H54 (cell line): ENCODE data around the gene ARHGAP30.
"Not testable (repeated sequence)": the region's sequence is repeated elsewhere in the genome, so short reads cannot be mapped to it uniquely, and the experiment has no call there.

Experiments used
- DNase-seq: peaks from one replicate; pipeline ENCODE4 v3.0.0; 2011; ENCODE audit warnings: low spot score, mixed read lengths; ENCODE audit not compliant: insufficient read length
- FAIRE-seq: peaks from 3 replicates; lab custom pipeline; 2011; peaks lifted over from hg19 to GRCh38; lab: Jason Lieb, UNC
- POLR2A ChIP-seq: IDR thresholded peaks from 2 replicates; pipeline ENCODE4 v1.6.1; 2011; ENCODE audit warnings: low read depth, mild to moderate bottlenecking, low read length

ARHGAP30 gene

DNA sequence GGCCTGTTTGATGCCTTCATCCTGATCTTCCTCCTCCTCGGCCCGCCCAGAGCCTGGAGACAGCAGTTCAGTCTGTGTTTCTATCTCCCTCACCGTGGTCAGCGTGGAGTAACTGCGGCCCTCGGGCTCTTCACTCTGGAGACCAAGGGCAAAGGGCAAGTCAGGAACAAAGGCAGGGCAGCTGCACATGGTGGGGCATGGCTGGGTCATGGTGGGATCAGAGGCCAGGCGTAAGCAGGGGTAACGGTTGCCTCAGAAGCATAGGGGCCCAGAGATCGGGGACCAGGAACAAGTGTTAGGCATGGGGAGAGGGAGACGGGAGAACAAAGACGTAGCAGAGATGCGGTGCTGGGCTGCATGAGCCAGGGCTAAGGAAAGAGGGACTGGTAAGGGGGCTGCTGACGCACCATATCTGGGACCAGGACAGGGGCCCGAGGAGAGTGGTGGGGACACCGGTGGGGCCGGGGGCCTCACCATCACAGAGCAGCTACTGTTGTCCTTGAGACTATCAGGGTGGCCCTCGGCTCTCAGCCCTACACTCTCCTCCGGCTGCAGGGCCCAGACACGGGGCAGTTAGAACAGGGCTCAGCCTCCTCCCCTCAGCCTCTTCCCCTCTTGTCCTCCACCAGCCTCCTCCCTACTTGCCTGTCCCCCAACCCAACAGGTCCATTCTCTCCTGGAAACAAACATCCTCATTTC is 3.2 kb upstream of the ARHGAP30 start:
- FAIRE-seq: no peak
- DNase-seq: no peak
- no peak for TF ChIP-seq POLR2A

DNA sequence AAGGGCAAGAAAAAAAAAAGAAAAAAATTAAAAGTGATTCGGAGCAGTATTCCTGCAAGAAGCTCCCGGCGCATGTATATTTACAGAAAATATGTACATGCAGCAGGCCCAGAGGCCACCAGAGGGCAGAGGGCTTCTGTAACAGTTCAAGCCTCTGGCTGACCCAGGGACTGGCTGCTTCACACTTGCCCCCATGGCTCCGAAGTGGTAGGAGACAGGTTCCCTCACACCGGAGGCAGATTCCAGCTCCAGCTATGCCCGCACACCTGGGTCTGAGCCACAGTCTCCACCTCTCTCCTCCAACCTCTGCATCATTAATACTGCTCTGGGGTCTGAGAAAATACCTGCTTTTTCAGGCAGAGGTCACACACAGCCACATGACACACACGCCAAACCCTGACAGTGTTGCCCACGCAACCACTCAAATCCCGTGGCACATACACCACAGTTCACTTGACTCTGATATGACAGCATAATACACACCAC is 2.2 kb upstream of the ARHGAP30 start:
- no peak for TF ChIP-seq POLR2A
- FAIRE-seq (no peak), DNase-seq (peak; percentile 54)

DNA sequence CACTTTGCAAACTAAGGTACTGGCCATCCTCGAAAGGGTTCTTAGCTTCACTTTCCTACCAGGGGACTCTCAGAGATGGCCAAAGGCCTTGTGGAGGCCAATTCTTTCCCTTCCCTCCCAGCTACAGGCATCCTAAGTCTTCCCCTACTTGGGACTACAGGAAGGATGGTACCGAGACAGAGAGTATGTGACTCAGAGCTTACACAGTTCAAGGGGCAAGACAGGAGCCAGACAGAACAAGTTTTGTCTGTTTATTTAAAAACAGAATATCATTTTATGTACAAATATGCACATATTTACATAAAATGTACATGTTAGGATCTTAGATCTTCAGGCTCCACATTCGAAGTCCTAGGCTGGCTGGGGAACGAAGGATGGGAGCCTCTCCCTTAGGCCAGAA is 1.1 kb upstream of the ARHGAP30 start:
- no peak for TF ChIP-seq POLR2A
- DNase-seq (no peak), FAIRE-seq (no peak)

DNA sequence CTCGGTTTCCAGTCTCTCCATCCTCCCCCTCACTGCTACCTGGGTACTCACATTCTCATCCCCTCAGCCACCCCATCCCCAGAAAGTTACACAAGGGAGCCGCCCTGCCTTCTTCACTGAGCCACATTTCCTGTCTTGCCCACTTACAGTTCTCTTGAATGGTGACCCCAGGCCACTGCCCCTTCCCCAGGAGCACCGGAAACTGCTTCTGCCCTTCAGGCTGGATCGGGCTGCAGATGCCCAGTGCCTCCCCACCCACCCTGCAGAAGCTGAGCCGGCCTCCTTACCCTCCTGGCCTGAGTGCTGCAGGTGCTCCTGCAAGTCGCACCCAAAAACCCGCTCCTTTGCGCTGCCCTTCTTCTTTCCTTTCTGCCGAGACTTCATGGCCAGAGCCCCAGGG is 450 bp downstream of the ARHGAP30 start:
- FAIRE-seq: no peak
- no peak for TF ChIP-seq POLR2A
- DNase-seq: no peak

DNA sequence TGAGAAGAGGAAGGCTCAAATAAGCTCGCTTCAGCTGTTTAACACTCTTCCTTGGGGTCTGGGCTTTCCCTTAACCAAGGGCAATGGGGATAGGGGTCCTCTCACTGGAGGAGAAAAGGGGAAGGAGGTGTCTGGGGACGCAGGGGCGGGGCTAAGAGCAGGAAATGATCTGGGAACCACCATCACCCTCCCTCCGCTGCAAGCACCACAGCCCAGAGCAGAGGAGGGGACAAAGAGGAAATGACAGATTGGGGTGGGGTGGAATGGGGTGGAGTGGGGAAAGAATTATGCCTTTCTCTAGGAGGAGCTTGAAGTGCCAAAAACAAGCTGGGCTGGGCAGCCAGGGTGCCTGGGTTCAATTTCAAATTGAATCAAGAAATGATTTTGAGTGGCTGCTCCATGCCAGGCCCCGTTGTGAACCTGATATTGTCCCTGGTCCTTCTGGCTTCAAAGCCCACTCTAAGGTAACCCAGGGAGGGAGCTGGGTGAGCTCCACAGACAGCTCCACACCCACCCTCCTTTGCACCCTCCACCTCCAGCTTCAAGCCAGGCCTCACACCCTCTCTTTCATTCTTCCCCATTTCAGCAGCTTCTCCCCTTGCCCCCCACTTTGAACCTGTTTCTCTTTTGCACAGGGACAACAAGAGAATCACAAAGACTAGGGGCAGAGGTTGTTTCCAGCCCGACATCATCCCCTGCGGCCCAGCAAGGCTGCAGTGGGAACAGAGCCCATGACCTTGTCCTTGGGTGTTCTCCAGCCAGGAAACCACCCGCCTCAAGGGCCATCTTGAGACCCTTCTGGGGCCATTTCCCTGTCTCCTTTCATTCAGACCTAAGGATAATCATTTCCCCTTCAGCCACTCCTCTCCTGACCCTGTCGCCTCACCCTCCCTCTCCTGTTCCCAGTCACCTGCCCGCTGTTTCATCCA is 1.1 kb downstream of the ARHGAP30 start:
- DNase-seq (no peak), FAIRE-seq (no peak)
- no peak for TF ChIP-seq POLR2A

DNA sequence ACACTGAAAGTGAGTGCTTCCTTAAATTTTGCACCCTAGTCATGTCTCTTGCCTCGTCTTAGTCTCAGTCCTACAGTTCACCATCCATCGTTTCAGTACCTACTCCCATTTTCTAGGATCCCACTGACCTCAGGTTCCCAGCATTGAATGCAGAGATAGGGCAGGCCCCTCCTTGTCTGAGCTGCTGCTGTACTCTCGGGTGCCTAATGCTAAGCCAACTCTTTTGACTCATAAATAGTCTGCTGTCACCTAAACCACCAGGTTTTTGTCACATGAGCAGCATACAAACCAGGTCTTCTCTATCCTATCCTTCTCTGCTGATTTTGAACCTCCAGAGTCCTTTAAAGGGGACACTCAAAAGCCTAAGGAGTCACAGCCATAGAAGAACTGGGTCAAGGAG is 3.0 kb downstream of the ARHGAP30 start:
- DNase-seq (no peak), FAIRE-seq (no peak)
- no peak for TF ChIP-seq POLR2A

DNA sequence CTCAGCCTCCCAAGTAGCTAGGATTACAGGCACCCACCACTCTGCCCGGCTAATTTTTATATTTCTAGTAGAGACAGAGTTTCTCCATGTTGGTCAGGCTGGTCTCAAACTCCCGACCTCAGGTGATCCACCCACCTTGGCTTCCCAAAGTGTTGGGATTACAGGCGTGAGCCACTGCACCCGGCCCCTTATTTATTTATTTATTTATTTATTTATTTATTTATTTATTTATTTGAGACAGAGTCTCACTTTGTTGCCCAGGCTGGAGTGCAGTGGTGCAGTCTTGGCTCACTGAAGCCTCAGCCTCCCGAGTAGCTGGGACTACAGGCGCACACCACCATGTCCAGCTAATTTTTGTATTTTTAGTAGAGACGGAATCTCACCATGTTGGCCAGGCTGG is 4.0 kb downstream of the ARHGAP30 start:
- FAIRE-seq, DNase-seq: not testable (repeated sequence)

DNA sequence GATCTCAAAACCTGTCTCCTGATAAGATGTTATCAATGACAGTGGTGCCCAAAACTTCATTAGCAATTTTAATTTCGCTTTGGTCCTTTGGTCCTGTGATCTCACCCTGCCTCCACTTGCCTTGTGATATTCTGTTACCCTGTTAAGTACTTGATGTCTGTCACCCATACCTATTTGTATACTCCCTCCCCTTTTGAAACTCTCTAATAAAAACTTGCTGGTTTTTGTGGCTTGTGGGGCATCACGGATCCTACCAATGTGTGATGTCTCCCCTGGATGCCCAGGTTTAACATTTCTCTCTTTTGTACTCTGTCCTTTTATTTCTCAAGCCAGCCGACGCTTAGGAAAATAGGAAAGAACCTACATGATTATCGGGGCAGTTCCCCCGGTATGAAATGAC is 5.8 kb downstream of the ARHGAP30 start:
- DNase-seq, FAIRE-seq: not testable (repeated sequence)

DNA sequence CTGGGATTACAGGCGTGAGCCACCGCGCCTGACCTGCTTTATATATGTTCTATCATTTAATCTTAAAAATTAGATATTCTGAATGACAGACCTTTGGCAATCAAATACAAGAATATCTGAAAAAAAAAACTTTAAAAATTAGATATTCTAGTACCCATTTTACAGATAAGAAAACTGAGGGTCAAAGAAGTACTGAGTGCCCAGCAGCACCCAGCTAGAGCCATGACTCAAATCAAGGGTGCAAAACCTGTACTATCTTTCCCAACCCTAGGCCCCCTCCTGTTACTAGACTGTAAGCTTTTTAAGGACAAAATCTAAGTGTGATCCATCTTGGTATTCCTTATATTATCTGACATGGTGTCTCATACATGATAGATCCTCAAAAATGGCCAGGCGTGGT is 8.3 kb downstream of the ARHGAP30 start:
- DNase-seq (no peak), FAIRE-seq (no peak)
- TF ChIP-seq POLR2A: no peak

DNA sequence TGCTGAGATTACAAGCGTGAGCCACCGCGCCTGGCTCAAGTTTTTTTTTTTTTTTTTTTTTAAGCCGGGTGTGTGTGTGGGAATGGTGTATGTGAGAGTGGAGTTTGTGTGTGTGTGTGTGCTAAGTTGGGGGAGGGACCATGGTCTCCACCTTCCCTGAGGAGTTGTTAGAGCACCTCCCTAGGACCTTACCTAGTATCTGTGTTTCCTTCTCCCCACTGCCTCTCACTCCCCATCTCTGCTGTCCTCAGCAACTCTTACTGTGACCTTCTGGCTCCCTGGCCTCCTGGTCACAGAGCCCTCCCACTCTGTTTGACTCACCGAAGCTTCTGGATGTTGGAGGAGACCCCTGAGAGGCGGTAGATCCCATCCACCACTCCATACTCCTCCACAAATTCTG is 10.4 kb downstream of the ARHGAP30 start:
- FAIRE-seq (no peak), DNase-seq (no peak)
- TF ChIP-seq POLR2A: no peak

DNA sequence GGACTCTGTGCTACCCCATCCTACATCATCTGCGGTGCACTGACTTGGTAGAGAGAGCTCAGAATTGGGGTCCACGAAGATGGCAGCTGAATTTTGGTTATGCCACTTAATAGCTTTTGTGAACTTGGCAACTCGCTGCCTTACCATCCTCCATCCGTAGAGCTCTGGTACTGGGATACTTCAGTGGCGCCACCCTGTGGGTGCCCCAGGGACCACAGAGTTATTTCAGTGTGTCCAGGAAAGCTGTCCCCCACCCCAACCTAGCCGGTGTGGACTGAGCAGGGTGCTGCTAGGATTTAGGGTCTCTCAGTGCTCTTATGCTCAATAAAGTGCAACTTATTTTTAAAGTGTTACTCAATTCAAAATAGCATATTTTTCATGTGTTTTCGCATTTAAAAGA is 14.9 kb downstream of the ARHGAP30 start:
- no peak for FAIRE-seq
- TF ChIP-seq POLR2A: no peak
- no peak for DNase-seq

DNA sequence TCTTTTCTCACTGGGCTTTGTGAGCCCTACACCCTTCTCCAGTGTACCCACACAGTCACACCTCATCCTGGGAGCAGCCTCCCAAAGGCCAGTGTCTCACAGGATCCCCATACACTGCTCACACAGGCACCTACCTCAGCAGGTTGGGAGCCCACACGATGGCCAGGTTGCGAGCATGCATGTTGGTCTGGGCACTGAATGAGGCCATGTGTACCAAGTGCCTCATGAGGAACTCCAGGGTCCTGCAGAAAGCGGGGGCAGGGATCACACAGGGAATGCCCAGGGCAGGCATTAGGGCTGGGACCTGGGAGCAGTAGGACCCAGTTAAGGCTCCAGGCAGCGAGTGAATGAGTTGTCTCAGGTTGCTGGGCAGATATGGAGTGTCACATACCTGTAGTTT is 15.5 kb downstream of the ARHGAP30 start:
- no peak for FAIRE-seq
- DNase-seq: no peak
- no peak for TF ChIP-seq POLR2A

DNA sequence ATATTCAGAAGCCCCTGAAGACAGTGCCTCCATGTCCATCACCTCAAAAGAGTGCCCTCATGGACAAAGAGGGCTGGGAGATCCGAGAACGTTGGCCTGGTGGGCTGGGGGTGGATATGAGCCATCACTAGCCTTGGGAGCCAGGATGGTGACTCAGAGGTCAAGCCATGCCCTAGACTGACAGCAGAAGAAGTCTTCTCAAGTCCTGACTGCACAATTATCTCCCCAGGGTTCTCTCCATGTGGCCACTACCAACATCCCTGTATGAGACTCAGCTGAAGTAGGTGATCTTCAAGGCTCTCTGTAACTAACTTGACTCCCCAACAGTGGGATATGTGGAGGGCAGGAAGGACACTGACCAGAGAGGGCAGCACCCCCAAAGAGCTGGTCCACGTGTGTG is 16.8 kb downstream of the ARHGAP30 start:
- TF ChIP-seq POLR2A: no peak
- no peak for DNase-seq
- FAIRE-seq: no peak

DNA sequence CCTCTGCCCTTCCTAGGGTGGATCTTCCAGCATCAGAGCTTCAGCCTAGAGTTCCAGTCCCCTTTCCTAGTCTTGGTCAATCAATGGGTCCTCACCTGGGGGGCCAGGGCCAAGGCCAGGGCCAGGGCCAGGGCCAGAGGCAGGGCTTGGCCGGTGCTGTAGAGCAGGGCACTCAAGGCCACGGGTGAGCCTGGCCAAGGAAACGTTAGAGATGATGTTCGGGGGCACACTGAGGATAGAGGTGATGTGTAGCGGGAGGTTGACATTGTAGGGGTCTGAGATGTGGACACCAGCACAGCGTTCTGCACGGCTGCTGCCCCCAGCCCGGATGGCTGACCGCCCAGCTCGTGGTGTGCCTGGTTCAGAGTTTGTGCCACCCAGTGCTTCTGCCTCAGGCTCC is 18.5 kb downstream of the ARHGAP30 start:
- DNase-seq (no peak), FAIRE-seq (no peak)
- TF ChIP-seq POLR2A: no peak
